Chondrocyte (in vitro differentiated cells): Measurements from ENCODE around the gene ADAM33. TPM values are rescaled to one million over a fixed set of nuclear protein-coding genes. Genes with fewer than 3 reads are reported as not detected.

Experiments
- DNase-seq: peaks from one replicate; pipeline ENCODE4 v3.0.0; 2021; ENCODE audit warnings: mixed read lengths, low spot score
- H3K27ac Mint-ChIP-seq: one replicate; pipeline ENCODE4 v1.8.0; 2021; ENCODE audit warnings: mild to moderate bottlenecking, moderate library complexity, mixed read lengths; ENCODE audit not compliant: unreplicated experiment
- H3K27me3 Mint-ChIP-seq: 2 replicates; pipeline ENCODE4 v1.8.0; 2021; ENCODE audit warnings: low read depth, mixed read lengths
- H3K36me3 Mint-ChIP-seq: 2 replicates; pipeline ENCODE4 v1.8.0; 2021; ENCODE audit warnings: low read depth, mixed read lengths
- H3K4me1 Mint-ChIP-seq: 2 replicates; pipeline ENCODE4 v1.8.0; 2021; ENCODE audit warnings: low read depth, mild to moderate bottlenecking, mixed read lengths
- H3K4me3 Mint-ChIP-seq: one replicate; pipeline ENCODE4 v1.8.0; 2021; ENCODE audit warnings: mild to moderate bottlenecking, moderate library complexity, mixed read lengths; ENCODE audit not compliant: unreplicated experiment
- H3K9me3 Mint-ChIP-seq: 2 replicates; pipeline ENCODE4 v1.8.0; 2021; ENCODE audit warnings: low read depth, mixed read lengths
- long read RNA-seq: library from polyadenylated mRNA; stranded (forward); transcript quantifications from one replicate; pipeline ENCODE4 v2.0.0, GENCODE V29; 2021
- total RNA-seq: library from RNA; stranded (reverse); gene quantifications from 3 replicates; pipeline ENCODE4 v1.2.1, GENCODE V29; 2021
- TF ChIP-seq, protein P1 (sequence below): fragments of 200-600 bp; sonication (generic); IDR thresholded peaks from 2 replicates; pipeline ENCODE4 v1.5.0; 2021; ENCODE audit warnings: antibody characterized with exemption, mild to moderate bottlenecking, moderate library complexity

Gene ADAM33, protein sequence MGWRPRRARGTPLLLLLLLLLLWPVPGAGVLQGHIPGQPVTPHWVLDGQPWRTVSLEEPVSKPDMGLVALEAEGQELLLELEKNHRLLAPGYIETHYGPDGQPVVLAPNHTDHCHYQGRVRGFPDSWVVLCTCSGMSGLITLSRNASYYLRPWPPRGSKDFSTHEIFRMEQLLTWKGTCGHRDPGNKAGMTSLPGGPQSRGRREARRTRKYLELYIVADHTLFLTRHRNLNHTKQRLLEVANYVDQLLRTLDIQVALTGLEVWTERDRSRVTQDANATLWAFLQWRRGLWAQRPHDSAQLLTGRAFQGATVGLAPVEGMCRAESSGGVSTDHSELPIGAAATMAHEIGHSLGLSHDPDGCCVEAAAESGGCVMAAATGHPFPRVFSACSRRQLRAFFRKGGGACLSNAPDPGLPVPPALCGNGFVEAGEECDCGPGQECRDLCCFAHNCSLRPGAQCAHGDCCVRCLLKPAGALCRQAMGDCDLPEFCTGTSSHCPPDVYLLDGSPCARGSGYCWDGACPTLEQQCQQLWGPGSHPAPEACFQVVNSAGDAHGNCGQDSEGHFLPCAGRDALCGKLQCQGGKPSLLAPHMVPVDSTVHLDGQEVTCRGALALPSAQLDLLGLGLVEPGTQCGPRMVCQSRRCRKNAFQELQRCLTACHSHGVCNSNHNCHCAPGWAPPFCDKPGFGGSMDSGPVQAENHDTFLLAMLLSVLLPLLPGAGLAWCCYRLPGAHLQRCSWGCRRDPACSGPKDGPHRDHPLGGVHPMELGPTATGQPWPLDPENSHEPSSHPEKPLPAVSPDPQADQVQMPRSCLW
- 4.1 to 13.1 TPM (median 12.2 TPM) in 3 replicates for total RNA-seq
- long read RNA-seq, partial matches to known transcripts: 5 of 23 reads
- long read RNA-seq, other reads (novel, unspliced or antisense): 18 of 23 reads

GRCh38 chr20:3681931-3682781, at the start of gene ADAM33:
Gene ADAM33, minus strand, starts transcription at chr20:3682010. Its CDS starts 6 bp downstream, at chr20:3682004.
- Mint-ChIP-seq H3K27ac (no peak within 1 kb of the TSS), H3K4me3 (peak within 1 kb of the TSS; percentile 68), H3K9me3 (no peaks in the 10 kb centered on the region), H3K36me3 (no peaks in the 10 kb centered on the region), H3K27me3 (peaks cover 4% of the 10 kb centered on the region), H3K4me1 (peaks cover 39% of the 10 kb centered on the region)
- TF ChIP-seq, protein P1, sequence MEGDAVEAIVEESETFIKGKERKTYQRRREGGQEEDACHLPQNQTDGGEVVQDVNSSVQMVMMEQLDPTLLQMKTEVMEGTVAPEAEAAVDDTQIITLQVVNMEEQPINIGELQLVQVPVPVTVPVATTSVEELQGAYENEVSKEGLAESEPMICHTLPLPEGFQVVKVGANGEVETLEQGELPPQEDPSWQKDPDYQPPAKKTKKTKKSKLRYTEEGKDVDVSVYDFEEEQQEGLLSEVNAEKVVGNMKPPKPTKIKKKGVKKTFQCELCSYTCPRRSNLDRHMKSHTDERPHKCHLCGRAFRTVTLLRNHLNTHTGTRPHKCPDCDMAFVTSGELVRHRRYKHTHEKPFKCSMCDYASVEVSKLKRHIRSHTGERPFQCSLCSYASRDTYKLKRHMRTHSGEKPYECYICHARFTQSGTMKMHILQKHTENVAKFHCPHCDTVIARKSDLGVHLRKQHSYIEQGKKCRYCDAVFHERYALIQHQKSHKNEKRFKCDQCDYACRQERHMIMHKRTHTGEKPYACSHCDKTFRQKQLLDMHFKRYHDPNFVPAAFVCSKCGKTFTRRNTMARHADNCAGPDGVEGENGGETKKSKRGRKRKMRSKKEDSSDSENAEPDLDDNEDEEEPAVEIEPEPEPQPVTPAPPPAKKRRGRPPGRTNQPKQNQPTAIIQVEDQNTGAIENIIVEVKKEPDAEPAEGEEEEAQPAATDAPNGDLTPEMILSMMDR: no peak
- no peak for DNase-seq

DNA sequence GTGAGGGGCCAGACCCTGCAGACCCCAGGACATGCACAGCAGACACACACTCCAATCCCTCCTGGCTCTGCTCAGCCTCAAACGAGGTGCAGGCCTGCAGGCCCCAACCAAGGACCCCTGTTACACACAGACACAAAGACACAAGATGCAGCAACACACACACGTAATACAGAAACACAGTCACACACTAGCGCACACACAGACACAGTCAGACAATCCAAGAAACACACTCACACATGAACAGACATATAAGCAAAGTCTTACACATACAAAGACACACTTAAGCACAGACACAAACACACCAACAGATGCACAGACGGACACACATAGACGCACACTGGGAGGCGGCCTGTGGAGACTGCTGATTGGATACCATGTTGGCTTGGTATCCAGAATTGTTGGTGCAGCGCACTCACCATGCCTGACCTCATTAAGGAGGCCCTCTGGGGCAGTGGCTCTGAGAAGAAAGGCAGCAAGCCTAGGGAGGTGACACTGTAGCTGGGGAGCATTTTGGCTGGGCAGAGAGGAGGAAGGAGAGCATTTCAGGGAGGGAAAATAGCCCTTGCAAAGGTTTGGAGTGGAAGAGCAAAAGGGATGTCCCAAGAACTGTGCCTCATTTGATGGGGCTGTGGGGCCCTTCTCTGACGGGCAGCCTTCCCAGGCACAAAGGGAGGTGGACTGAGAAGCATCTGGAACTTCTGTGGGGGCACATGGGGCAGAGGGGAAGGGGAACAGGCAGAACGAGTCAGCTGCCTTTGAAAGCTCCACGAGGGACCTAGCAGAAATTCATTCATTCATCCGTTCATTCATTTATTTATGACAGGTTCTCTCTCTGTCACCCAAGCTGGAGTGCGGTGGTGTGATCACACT, 49.2 kb upstream of the ADAM33 start:
- Mint-ChIP-seq H3K4me1 (peaks cover 8% of the 10 kb centered on the region), H3K36me3 (peaks cover 1% of the 10 kb centered on the region), H3K4me3 (no peak overlapping the region), H3K27ac (no peak overlapping the region), H3K9me3 (no peaks in the 10 kb centered on the region), H3K27me3 (peaks cover 19% of the 10 kb centered on the region)
- TF ChIP-seq, protein P1: no peak
- DNase-seq: peak; percentile 46

- H3K27me3 Mint-ChIP-seq: peaks cover 23% of the 10 kb centered on the region
- peak overlapping the region; percentile 23 for H3K27ac Mint-ChIP-seq
- H3K4me1 Mint-ChIP-seq: peaks cover 8% of the 10 kb centered on the region
These were observed 48.2 kb upstream of the ADAM33 start for GRCh38 chr20:3729811-3730540.

GRCh38 chr20:3729378-3729777, 47.6 kb upstream of the ADAM33 start:
- Mint-ChIP-seq H3K4me3 (no peak overlapping the region), H3K27me3 (peaks cover 26% of the 10 kb centered on the region), H3K9me3 (no peaks in the 10 kb centered on the region), H3K36me3 (peaks cover 1% of the 10 kb centered on the region), H3K4me1 (peaks cover 8% of the 10 kb centered on the region), H3K27ac (no peak overlapping the region)
- TF ChIP-seq, protein P1: no peak
- DNase-seq: peak; percentile 40

More at GRCh38 chr20:3729811-3730540, 48.2 kb upstream of the ADAM33 start:
- no peak overlapping the region for H3K4me3 Mint-ChIP-seq
- no peaks in the 10 kb centered on the region for H3K9me3 Mint-ChIP-seq
- H3K36me3 Mint-ChIP-seq: peaks cover 1% of the 10 kb centered on the region
- DNase-seq: peak; percentile 88
- TF ChIP-seq, protein P1: no peak
